ENCODE measurements around the gene GFI1.
"Not testable (repeated sequence)": the region's sequence is repeated elsewhere in the genome, so short reads cannot be mapped to it uniquely, and the experiment has no call there.

DNA sequence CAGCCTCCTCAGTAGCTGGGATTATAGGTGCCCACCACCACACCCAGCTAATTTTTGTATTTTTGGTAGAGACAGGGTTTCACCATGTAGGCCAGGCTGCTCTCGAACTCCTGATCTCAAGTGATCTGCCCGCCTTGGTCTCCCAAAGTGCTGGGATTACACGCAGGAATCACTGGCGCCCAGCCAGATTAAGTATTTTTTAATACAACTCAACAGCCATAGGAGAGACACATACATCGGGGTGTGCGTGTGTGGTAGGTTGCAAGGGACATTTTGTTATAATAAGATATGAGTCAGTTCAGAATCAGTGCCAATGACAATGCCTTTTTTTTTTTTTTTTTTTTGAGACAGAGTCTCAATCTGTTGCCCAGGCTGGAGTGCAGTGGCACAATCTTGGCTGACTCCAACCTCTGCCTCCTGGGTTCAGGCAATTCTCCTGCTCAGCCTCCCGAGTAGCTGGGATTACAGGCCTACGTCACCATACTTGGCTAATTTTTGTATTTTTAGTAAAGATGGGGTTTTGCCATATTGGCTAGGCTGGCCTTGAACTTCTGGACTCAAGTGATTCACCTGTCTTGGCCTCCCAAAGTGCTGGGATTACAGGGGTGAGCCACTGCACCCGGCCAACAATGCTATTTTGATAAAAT is 38.3 kb upstream of the GFI1 start:
- TF ChIP-seq CTCF, POLR2AphosphoS5, POLR2A (IDR thresholded peaks at IDR 0.05): not testable (repeated sequence)

Measured in breast epithelium (tissue), 3 donors.